Measurements from ENCODE around the gene GNPTAB.
"Not testable (repeated sequence)": the region's sequence is repeated elsewhere in the genome, so short reads cannot be mapped to it uniquely, and the experiment has no call there.

The GNPTAB gene

GRCh38 chr12:101819467-101819866 lies 11.3 kb downstream of the GNPTAB start:
- DNase-seq (ENCODE audit: low read depth), result no peak
- no peak overlapping the region for H3K4me3 ChIP-seq (ENCODE audit: low read length)
- TF ChIP-seq, protein P1, sequence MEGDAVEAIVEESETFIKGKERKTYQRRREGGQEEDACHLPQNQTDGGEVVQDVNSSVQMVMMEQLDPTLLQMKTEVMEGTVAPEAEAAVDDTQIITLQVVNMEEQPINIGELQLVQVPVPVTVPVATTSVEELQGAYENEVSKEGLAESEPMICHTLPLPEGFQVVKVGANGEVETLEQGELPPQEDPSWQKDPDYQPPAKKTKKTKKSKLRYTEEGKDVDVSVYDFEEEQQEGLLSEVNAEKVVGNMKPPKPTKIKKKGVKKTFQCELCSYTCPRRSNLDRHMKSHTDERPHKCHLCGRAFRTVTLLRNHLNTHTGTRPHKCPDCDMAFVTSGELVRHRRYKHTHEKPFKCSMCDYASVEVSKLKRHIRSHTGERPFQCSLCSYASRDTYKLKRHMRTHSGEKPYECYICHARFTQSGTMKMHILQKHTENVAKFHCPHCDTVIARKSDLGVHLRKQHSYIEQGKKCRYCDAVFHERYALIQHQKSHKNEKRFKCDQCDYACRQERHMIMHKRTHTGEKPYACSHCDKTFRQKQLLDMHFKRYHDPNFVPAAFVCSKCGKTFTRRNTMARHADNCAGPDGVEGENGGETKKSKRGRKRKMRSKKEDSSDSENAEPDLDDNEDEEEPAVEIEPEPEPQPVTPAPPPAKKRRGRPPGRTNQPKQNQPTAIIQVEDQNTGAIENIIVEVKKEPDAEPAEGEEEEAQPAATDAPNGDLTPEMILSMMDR (conservative IDR thresholded peaks at IDR 0.05; ENCODE audit: low read depth, low read length), result no peak

GRCh38 chr12:101818689-101819088 lies 12.1 kb downstream of the GNPTAB start:
- DNase-seq (ENCODE audit: low read depth); H3K4me3 ChIP-seq (ENCODE audit: low read length): not testable (repeated sequence)

DNA sequence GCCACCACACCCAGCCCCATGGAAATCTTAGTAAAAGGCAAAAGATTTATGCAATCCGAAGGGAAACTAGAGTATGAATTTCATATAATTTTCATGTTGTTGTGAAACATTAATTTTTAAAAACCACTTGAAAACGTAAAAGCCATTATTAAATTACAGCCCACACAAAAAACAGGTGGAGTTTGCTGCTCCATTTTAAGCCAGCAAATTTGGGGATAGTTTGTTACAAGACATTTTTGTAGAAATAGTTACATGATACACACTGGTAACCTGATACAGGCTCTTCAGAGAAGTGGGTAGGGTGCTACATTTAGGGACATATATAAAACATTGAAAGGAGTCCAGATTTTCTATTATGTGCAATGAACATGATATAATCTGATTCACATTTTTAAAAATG lies 17.6 kb downstream of the GNPTAB start:
- no peak for DNase-seq (ENCODE audit: low read depth)
- no peak overlapping the region for H3K4me3 ChIP-seq (ENCODE audit: low read length)
- TF ChIP-seq, protein P1 (conservative IDR thresholded peaks at IDR 0.05; ENCODE audit: low read depth, low read length), result no peak

- H3K4me3 ChIP-seq (ENCODE audit: low read length); DNase-seq (ENCODE audit: low read depth): not testable (repeated sequence)
Measured at GRCh38 chr12:101812716-101813115, 18.0 kb downstream of the GNPTAB start.

DNA sequence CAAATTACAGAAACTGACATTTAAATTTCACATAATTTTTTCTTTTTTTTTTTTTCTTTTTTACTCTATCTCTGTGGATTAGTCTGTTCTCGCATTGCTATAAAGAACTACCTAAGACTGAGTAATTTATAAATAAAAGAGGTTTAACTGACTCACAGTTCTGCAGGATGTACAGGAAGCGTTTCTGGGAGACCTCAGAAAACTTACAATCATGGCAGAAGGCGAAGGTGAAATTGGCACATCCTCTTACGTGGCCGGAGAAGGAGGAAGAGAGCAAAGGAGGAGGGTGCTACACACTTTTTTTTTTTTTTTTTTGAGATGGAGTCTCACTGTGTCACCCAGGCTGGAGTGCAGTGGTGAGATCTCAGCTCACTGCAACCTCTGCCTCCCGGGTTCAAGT lies 19.4 kb downstream of the GNPTAB start:
- not testable (repeated sequence) for DNase-seq (ENCODE audit: low read depth); H3K4me3 ChIP-seq (ENCODE audit: low read length)

GRCh38 chr12:101809208-101809607 lies 21.6 kb downstream of the GNPTAB start:
- DNase-seq (ENCODE audit: low read depth), result no peak
- TF ChIP-seq, protein P1 (conservative IDR thresholded peaks at IDR 0.05; ENCODE audit: low read depth, low read length), result no peak
- no peak overlapping the region for H3K4me3 ChIP-seq (ENCODE audit: low read length)

DNA sequence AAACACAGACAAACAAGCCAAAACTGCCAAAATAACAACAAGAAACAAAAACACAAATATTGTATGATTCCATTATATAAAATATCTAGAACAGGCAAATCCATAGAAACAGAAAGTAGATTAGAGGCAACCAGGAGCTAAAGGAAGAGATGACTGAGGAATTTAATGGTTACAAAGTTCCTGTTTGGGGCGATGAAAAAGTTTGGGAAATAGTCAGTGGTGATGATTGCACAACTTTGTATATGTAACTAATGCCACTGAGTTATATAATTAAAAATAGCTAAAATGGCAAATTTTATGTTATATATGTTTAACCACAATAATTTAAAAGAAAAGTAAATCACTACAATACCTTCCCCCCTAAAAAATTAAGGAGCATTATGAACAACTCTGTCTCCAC lies 24.5 kb downstream of the GNPTAB start:
- H3K4me3 ChIP-seq (ENCODE audit: low read length), result no peak overlapping the region
- TF ChIP-seq, protein P1 (conservative IDR thresholded peaks at IDR 0.05; ENCODE audit: low read depth, low read length), result no peak
- DNase-seq (ENCODE audit: low read depth), result no peak

DNA sequence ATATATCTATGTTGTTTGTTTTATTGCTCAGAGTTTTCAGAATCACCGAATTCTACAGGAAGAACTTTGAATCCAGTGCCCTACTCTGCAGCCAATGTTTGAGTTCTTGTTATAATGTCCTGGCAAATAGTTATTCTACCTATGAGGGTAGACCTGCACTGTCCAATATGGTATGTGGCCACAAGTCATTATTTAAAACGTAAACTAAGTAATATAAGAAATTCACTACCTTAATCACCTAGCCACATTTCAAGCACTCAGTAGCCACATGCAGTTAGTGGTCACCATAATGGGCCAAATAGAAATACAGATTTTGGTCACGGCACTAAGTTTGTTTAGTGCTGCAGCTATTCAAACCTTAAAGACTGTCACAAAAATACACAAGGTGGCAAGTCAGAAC lies 26.4 kb downstream of the GNPTAB start:
- TF ChIP-seq, protein P1 (conservative IDR thresholded peaks at IDR 0.05; ENCODE audit: low read depth, low read length), result no peak
- H3K4me3 ChIP-seq (ENCODE audit: low read length), result no peak overlapping the region
- DNase-seq (ENCODE audit: low read depth), result no peak

DNA sequence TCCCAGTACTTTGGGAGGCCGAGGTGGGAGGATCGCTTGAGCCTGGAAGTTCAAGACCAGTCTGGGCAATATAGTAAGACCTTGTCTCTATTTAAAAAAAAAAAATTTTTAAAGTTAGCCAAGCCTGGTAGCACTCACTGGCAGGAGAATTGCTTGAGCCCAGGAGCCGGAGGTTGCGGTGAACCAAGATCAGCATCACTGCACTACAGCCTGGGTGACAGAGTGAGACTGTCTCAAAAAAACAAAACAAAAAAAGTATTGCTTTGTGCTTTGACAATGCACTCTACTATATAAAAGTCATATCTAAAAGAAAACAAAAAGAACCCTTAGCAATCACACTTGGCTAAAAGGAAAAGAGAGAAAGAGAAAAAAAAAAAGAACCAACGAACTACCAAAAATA lies 26.8 kb downstream of the GNPTAB start:
- DNase-seq (ENCODE audit: low read depth), result no peak
- TF ChIP-seq, protein P1 (conservative IDR thresholded peaks at IDR 0.05; ENCODE audit: low read depth, low read length), result no peak
- no peak overlapping the region for H3K4me3 ChIP-seq (ENCODE audit: low read length)

All from retinal pigment epithelial cell (primary cell).